Vagina (tissue), 2 donors: ENCODE measurements around the gene FAM53B. TPM values are rescaled to one million over a fixed set of nuclear protein-coding genes. Genes with fewer than 3 reads are reported as not detected.

Experiments used
- DNase-seq, 2 donors: peaks; one replicate each; pipeline ENCODE4 v3.0.0-alpha.2; 2017; ENCODE audit errors: extremely low spot score in 2 of 2
- H3K27ac ChIP-seq: fragments of 200-600 bp; sonication (generic); one replicate; pipeline ENCODE4 v1.5.1; 2019
- H3K27me3 ChIP-seq: fragments of 200-600 bp; sonication (generic); one replicate; pipeline ENCODE4 v1.5.1; 2019
- H3K36me3 ChIP-seq, 2 donors: fragments of 200-600 bp; sonication (generic); one replicate each; pipeline ENCODE4 v1.5.1; 2017 to 2019
- H3K4me1 ChIP-seq: fragments of 200-600 bp; sonication (generic); one replicate; pipeline ENCODE4 v1.5.1; 2019
- H3K4me3 ChIP-seq, 2 donors: fragments of 200-600 bp; sonication (generic); 1 replicate in 1 of 2; 2 replicates in 1 of 2; pipeline ENCODE4 v1.5.1; 2016 to 2019
- H3K9me3 ChIP-seq: fragments of 200-600 bp; sonication (generic); one replicate; pipeline ENCODE4 v1.5.1; 2019
- POLR2A ChIP-seq, 2 donors: fragments of 450-650 bp; IDR thresholded peaks; one replicate each; pipeline ENCODE4 v1.6.1; 2017; ENCODE audit warnings: antibody characterized with exemption in 2 of 2, mild to moderate bottlenecking in 2 of 2, moderate library complexity in 2 of 2
- POLR2AphosphoS5 ChIP-seq, 2 donors: sonication (generic); formaldehyde crosslinking; IDR thresholded peaks; one replicate each; pipeline ENCODE4 v1.9.0; 2017; ENCODE audit warnings: antibody characterized with exemption in 2 of 2, mild to moderate bottlenecking in 2 of 2, low read depth in 1 of 2; ENCODE audit not compliant: insufficient read depth in 1 of 2
- intact Hi-C: fragments of 100-400 bp; cut with DNase I; formaldehyde crosslinking; loops from one replicate; pipeline ENCODE4 v1.15.1; 2023
- total RNA-seq: library from RNA; depleted of rRNA; stranded (reverse); fragments of >200 nt; gene quantifications from one replicate; pipeline ENCODE4 v1.2.3, GENCODE V29; 2016
- TF ChIP-seq, protein P1 (sequence below), 3 experiments: fragments of 450-650 bp in 2 of 3; fragments of 200-600 bp in 1 of 3; sonication (generic) in 1 of 3; IDR thresholded peaks; one replicate each; pipeline ENCODE4 v1.5.1; 2017 to 2019; ENCODE audit warnings: antibody characterized with exemption in 3 of 3, mild to moderate bottlenecking in 2 of 3, moderate library complexity in 2 of 3

FAM53B gene
- total RNA-seq, 1 donor from 2014 or later, result 35.1 TPM

GRCh38 chr10:124650820-124651401 is 93.3 kb downstream of the FAM53B start:
- intact Hi-C loops, result no loop called here
- no peaks in the 10 kb centered on the region for H3K36me3 ChIP-seq
- H3K9me3 ChIP-seq, result no peaks in the 10 kb centered on the region
- TF ChIP-seq, protein P1, sequence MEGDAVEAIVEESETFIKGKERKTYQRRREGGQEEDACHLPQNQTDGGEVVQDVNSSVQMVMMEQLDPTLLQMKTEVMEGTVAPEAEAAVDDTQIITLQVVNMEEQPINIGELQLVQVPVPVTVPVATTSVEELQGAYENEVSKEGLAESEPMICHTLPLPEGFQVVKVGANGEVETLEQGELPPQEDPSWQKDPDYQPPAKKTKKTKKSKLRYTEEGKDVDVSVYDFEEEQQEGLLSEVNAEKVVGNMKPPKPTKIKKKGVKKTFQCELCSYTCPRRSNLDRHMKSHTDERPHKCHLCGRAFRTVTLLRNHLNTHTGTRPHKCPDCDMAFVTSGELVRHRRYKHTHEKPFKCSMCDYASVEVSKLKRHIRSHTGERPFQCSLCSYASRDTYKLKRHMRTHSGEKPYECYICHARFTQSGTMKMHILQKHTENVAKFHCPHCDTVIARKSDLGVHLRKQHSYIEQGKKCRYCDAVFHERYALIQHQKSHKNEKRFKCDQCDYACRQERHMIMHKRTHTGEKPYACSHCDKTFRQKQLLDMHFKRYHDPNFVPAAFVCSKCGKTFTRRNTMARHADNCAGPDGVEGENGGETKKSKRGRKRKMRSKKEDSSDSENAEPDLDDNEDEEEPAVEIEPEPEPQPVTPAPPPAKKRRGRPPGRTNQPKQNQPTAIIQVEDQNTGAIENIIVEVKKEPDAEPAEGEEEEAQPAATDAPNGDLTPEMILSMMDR (IDR thresholded peaks at IDR 0.05), result no peak
- TF ChIP-seq POLR2AphosphoS5 (IDR thresholded peaks at IDR 0.05; ENCODE audit: insufficient read depth in 1 of 2, low read depth in 1 of 2) (no peak), POLR2A (IDR thresholded peaks at IDR 0.05) (no peak)
- no peak for DNase-seq
- no peaks in the 10 kb centered on the region for H3K27me3 ChIP-seq
- H3K4me1 ChIP-seq, result peaks cover 99% of the 10 kb centered on the region
- no peak overlapping the region for H3K4me3 ChIP-seq
- peak overlapping the region; percentile 7 for H3K27ac ChIP-seq

DNA sequence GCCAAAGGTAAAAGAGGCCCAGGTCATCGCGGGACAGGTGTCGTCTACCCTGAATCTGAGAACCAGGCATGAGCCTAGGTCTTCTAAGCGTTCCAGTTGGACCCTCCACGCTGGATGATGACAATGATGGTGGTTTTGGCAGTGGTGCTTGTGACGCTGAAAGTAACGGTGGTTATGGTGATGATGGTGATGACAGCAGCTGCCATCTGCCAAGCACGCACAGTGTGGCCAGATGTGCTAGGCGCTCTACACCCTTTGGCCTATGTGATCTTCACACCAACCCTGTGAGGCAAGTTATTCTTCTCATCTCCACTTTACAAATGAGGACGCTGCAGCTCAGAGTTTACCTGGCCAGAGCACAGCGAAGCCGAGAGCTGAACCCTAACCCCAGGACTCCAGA is 93.9 kb downstream of the FAM53B start:
- no peak for DNase-seq
- Histone ChIP-seq H3K36me3 (no peaks in the 10 kb centered on the region), H3K9me3 (no peaks in the 10 kb centered on the region), H3K4me3 (no peak overlapping the region), H3K4me1 (peaks cover 99% of the 10 kb centered on the region), H3K27ac (peak overlapping the region; percentile 75), H3K27me3 (no peaks in the 10 kb centered on the region)
- intact Hi-C loops, result no loop called here
- TF ChIP-seq, protein P1 (IDR thresholded peaks at IDR 0.05), result no peak
- TF ChIP-seq POLR2A (IDR thresholded peaks at IDR 0.05), result no peak
- no peak for TF ChIP-seq POLR2AphosphoS5 (IDR thresholded peaks at IDR 0.05; ENCODE audit: insufficient read depth in 1 of 2, low read depth in 1 of 2)

- Histone ChIP-seq H3K27ac (peak overlapping the region; percentile 75), H3K4me1 (peaks cover 99% of the 10 kb centered on the region), H3K4me3 (no peak overlapping the region), H3K27me3 (no peaks in the 10 kb centered on the region), H3K36me3 (no peaks in the 10 kb centered on the region), H3K9me3 (no peaks in the 10 kb centered on the region)
- intact Hi-C loops, result no loop called here
- no peak for DNase-seq
- no peak for TF ChIP-seq POLR2A (IDR thresholded peaks at IDR 0.05)
- no peak for TF ChIP-seq POLR2AphosphoS5 (IDR thresholded peaks at IDR 0.05; ENCODE audit: insufficient read depth in 1 of 2, low read depth in 1 of 2)
- TF ChIP-seq, protein P1 (IDR thresholded peaks at IDR 0.05), result no peak
These were observed 95.0 kb downstream of the FAM53B start for GRCh38 chr10:124649214-124649613.

DNA sequence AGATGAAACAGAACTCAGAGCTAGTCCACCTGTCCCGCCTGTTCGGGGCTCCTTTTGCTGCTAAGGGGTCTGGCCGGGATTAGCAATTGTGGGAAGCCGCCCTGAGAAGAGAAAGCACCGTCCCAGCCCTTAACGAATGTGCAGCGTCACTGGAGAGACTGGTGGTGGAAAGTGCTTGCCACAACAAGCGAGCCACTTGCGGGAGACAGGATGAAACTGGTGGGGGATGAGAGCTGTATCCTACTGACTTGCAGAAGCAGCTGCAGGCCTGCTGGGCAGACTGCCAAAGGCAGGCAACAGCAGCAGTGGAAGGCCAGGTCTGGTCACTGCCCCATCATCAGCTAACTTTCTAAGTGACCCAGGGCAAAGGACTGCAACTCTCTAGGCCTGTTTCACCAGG is 95.4 kb downstream of the FAM53B start:
- peaks cover 98% of the 10 kb centered on the region for H3K4me1 ChIP-seq

GRCh38 chr10:124648131-124648475 is 96.1 kb downstream of the FAM53B start:
- Histone ChIP-seq H3K27ac (peak overlapping the region; percentile 75), H3K27me3 (no peaks in the 10 kb centered on the region), H3K9me3 (no peaks in the 10 kb centered on the region), H3K4me3 (no peak overlapping the region), H3K36me3 (no peaks in the 10 kb centered on the region), H3K4me1 (peaks cover 92% of the 10 kb centered on the region)
- DNase-seq, result no peak
- TF ChIP-seq, protein P1 (IDR thresholded peaks at IDR 0.05), result no peak
- TF ChIP-seq POLR2AphosphoS5 (IDR thresholded peaks at IDR 0.05; ENCODE audit: insufficient read depth in 1 of 2, low read depth in 1 of 2) (peak in 1 of 2 donors; percentile 7), POLR2A (IDR thresholded peaks at IDR 0.05) (no peak)
- intact Hi-C loops, result no loop called here

More for the DNA sequence above, 95.4 kb downstream of the FAM53B start:
- no peak overlapping the region for H3K4me3 ChIP-seq
- H3K27me3 ChIP-seq, result no peaks in the 10 kb centered on the region
- peak overlapping the region; percentile 75 for H3K27ac ChIP-seq
- no peak for DNase-seq
- intact Hi-C loops, result no loop called here
- TF ChIP-seq POLR2A (IDR thresholded peaks at IDR 0.05) (no peak), POLR2AphosphoS5 (IDR thresholded peaks at IDR 0.05; ENCODE audit: insufficient read depth in 1 of 2, low read depth in 1 of 2) (peak in 1 of 2 donors; percentile 32)
- no peaks in the 10 kb centered on the region for H3K36me3 ChIP-seq
- H3K9me3 ChIP-seq, result no peaks in the 10 kb centered on the region
